ENCODE data around the gene ERP29. TPM values are rescaled to one million over a fixed set of nuclear protein-coding genes. Genes with fewer than 3 reads are reported as not detected.
"Not testable (repeated sequence)": the region's sequence is repeated elsewhere in the genome, so short reads cannot be mapped to it uniquely, and the experiment has no call there.

ERP29 gene
- 39.0 and 43.3 TPM in 2 replicates for total RNA-seq
- polyA plus RNA-seq (2012) = 76.6 TPM

DNA sequence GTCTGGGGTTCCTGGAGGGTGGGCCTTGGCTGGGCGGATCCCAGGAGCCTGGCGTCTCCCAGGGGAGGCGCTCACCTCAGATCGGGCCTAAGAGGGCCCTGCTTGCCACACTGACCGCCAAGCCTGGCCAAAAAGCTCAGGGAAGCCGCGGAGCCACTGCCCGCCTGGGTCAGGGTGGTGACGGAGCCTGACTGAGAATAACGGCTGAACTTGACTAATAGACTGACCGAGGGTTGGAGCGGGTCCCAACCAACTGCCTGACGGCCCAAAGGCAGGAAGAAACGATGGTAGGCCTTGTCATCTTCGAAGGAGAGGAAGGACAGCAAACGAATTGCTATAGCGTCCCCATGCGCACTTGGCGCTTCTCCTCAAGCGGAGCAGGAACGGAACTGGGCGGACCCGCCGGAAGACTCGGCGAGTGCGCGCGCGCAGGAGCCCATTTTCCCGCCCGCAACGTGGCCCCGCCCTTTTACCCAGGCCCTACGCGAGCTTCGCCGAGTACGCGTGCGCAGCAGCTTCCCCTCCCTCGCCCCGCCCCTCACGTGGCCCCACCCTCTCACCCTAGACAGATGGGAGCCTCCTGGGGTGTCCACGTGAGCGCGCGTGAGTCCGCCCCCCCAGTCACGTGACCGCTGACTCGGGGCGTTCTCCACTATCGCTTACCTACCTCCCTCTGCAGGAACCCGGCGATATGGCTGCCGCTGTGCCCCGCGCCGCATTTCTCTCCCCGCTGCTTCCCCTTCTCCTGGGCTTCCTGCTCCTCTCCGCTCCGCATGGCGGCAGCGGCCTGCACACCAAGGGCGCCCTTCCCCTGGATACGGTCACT lies at the start of gene ERP29, which contains the start of gene TMEM116:
Gene ERP29 (plus strand): TSS at position 652 of the 826 bp plus-strand sequence. CDS start 40 bp downstream, at position 692.
Gene TMEM116 (minus strand): TSS at position 391 of the 826 bp plus-strand sequence. CDS start 7,895 bp downstream, outside the sequence.
- DNase-seq (ENCODE audit: low read depth) = peak; percentile 99

DNA sequence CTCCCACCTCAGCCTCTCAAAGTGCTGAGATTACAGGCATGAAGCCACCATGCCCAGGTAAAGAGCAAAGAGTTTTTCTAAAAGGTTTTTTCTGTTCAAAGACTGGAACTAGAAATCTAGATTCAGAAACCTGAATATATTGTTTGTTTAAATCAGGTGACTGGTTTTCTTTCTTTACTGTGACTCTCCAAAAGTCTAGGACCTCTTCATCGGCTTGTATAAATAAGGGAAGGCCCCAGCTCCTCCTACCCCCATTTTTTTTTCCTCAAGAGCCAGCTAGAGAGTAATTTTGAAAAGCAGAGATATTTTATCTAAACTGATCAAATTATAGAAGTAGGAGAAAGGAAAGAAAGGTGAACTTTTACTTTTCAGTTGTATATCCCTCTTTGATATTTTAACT lies 48.3 kb upstream of the ERP29 start:
- no peak for DNase-seq (ENCODE audit: low read depth)

DNA sequence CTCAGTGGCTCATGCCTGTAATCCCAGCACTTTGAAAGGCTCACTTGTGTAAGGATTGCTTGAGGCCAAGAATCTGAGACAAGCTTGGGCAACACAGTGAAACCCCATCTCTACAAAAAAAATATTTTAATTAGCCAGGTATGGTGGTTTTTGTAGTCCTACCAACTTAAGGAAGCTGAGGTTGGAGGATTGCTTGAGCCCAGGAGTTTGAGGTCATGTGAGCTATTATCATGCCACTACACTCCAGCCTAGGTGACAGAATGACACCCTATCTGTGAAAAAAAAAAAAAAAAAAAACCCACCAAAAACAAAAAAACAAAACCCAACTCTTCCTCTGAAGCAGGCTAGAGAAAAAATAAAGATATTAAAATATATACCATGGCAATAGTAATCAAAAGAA lies 41.4 kb upstream of the ERP29 start:
- DNase-seq (ENCODE audit: low read depth) = no peak

DNA sequence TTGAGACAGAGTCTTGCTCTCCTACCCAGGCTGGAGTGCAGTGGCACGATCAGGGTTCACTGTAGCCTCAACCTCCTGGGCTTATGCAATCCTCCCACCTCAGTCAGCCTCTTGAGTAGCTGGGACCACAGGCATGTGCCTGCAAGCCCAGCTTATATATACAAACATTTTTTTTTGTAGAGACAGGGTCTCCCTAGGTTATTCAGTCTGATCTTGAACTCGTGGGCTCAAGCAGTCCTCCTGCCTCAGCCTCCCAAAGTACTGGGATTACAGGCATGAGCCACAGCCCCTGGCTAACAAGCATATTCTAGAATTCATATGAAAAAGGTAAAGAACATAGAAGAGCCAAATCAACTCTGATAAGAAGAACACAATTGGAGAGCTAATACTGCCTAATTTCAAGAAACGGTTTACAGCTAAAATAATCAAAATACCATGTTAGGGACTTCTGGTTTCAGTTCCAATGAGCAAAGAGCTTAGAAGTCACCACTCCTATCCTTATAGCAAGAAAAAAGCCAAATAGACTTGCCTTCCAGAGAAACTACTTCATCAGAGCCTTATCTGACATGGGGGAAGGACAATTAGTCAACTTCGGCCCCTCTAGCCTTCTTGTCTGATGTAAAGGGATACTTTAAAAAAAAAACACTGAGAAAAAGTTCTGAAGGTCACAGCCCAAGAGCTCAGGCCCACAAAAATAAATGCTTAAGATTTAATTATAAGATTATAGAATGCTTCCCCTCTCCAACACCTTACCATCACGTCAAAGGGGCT lies 37.9 kb upstream of the ERP29 start:
- no peak for DNase-seq (ENCODE audit: low read depth)

DNA sequence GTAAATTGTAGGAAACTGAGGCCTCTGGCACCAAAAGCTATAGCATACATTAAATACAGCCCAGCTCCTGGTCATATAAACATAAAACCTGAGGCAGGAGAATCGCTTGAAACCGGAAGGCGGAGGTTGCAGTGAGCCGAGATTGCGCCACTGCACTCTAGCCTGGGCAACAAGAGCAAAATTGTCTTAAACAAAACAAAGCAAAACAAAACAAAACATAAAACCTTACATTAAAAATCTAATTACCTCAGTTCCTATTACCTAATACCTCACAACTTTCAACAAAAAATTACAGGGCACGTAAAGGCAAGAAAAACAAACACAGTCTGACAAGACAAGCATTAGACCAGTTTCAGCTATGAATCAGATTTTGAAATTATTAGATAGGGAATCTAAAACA lies 36.9 kb upstream of the ERP29 start:
- DNase-seq (ENCODE audit: low read depth) = no peak

DNA sequence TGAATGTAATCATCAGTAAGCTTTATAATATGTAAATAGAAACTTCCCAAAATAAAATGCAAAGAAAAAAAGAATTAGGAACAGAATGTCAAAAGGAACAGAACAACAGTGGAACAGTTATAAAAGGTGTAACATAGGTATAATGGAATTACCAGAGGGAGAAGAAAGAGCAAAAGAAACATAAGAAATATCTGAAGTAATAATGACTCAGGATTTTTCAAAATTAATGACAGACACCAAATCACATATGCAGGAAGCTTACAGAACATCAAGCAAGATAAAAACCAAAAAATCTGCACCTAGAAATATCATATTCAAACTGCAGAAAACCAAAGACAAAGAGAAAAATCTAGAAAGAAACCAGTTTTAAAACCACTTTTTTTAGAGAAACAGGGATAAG lies 36.4 kb upstream of the ERP29 start:
- DNase-seq (ENCODE audit: low read depth) = no peak

DNA sequence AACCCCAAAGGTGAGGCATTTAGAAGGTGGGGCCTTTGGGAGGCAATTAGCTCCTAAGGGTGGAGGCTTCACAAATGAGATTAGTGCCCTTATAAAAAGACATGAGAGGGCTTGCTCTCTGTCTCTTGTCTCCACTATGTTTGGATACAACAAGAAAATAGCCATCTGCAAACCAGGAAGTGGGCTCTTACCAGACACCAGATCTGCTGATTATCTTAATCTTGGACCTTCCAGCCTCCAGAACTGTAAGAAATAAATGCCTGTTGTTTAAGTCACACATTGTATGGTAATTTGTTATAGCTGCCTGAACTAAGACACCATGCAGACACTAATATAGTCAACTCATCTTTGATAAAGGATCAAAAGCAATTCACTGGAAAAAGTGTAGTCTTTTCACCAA lies 34.7 kb upstream of the ERP29 start:
- no peak for DNase-seq (ENCODE audit: low read depth)

DNA sequence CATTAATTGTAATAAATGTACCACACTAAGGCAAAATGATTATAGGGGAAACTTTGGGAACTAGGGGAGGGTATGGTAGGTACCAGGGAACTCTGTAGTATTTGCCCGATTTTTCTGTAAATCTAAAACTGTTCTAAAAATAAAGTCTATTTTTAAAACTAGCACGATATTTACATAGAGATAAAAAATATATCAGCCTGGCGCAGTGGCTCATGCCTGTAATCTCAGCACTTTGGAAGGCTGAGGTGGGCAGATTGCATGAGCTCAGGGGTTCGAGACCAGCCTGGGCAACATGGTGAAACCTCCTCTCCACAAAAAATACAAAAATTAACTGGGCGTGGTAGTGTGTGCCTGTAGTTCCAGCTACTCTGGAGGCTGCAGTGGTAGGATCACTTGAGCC lies 32.6 kb upstream of the ERP29 start:
- no peak for DNase-seq (ENCODE audit: low read depth)

DNA sequence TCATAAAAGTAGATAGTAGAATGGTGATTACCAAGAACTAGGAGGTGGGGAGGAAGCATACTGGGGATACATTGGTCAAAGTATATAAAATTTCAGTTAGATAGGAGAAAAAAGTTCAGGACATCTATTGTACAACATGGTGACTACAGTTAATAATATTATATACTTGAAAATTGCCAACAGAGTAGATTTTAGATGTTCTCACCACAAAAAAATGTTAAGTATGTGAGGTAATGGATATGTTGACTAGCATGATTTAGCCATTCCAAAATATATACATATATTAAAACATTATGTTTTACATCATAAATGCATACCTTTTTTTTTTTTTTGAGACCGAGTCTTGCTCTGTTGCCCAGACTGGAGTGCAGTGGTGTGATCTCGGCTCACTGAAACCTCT lies 31.2 kb upstream of the ERP29 start:
- DNase-seq (ENCODE audit: low read depth) = no peak

DNA sequence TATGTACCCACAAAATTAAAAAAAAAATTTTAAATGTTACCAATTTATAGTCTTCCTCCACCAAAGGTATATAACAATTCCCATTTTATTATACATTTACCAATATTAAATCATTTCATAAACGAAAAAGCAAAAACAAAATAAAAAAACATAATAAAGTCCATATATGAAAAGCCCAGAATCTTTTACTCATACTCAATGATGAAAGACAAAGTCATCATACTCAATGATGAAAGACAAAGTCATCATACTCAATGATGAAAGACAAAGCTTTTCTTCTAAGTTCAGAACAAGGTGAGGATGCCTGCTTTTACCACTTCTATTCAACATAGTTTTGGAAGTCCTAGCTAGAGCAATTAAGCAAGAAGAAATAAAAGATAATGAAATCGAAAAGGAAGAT lies 28.4 kb upstream of the ERP29 start:
- no peak for DNase-seq (ENCODE audit: low read depth)

DNA sequence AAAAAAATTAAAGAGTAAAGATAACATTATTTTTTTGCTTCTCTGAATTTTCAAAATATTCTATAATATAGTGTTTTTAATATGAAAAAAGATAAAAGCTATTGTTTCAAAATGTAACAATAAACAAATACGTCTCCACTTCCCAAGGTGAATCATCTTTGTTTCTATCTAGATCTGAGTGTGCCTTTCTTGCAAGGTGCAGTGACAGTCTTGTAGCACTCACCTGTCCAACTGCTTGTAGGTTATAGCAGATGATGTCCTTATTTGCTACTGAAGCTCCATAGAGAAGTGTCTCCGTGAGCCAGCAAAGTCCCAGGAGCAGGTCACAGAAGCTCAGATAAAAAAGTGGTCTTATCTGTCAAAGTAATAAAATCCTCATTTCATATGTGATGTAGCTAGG lies 21.7 kb upstream of the ERP29 start:
- DNase-seq (ENCODE audit: low read depth) = no peak

DNA sequence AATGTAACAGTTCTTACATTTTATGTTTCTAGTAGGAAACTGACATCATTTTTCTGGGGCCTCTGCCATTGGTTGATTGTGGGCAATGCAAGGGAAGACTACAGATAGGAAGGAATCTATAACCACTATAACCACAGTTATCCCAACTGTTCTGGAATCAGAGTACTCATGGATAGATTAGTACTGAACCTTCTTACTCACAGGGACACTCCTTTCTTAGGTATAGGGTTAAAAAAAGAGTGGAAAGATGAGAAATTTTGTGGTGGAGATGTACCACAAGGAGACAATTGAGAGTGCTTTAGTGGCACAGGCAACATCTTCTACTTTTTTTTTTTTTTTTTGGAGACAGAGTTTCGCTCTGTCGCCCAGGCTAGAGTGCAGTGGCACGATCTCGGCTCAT lies 21.3 kb upstream of the ERP29 start:
- DNase-seq (ENCODE audit: low read depth) = peak; percentile 44

DNA sequence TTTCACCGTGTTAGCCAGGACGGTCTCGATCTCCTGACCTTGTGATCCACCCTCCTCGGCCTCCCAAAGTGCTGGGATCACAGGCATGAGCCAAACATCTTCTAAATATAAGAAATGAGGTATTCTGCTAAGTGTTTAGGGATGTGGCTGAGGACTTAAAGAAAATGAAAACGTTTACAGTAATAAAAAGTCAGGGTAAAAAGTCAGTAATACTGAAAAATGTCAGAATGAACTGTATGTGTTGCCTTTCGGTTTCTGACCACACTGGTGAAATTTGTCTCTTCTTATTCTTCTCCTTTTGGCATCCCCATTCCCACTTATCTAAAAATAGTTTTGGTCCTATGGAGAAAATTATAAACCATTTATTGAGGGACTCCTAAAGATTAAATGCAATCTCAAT lies 20.8 kb upstream of the ERP29 start:
- DNase-seq (ENCODE audit: low read depth) = no peak

DNA sequence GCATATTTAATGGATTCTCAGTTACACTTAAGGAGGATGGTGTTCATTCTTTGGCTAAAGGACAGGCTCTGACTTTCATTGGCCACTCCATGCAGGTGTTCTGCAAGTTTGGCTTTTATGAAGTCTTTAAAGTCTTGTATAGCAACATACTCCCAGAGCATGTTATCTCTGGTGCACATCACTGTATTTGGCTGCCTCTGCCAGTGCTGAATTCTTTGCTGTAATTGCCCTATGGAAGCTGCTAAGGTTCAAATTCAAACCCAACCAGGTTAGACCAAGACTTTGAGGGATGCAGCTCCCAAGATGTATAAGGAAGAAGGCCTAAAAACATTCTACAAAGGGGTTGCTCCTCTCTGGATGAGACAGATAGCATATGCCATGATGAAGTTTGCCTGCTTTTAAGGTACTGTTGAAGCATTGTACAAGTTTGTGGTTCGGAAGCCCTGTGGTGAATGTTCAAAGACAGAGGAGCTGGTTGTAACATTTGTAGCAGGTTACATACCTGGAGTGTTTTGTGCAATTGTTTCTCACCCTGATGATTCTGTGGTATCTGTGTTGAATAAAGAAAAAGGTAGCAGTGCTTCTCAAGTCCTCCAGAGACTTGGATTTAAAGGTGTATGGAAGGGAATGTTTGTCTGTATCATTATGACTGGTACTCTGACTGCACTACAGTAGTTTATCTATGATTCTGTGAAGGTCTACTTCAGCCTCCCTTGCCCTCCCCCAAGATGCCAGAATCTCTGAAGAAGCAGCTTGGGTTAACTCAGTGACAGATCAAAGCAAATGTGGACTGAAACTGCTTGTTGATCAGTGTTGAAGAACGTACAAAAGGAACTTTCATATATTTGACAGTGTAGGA lies 19.7 kb upstream of the ERP29 start:
- DNase-seq (ENCODE audit: low read depth) = no peak

DNA sequence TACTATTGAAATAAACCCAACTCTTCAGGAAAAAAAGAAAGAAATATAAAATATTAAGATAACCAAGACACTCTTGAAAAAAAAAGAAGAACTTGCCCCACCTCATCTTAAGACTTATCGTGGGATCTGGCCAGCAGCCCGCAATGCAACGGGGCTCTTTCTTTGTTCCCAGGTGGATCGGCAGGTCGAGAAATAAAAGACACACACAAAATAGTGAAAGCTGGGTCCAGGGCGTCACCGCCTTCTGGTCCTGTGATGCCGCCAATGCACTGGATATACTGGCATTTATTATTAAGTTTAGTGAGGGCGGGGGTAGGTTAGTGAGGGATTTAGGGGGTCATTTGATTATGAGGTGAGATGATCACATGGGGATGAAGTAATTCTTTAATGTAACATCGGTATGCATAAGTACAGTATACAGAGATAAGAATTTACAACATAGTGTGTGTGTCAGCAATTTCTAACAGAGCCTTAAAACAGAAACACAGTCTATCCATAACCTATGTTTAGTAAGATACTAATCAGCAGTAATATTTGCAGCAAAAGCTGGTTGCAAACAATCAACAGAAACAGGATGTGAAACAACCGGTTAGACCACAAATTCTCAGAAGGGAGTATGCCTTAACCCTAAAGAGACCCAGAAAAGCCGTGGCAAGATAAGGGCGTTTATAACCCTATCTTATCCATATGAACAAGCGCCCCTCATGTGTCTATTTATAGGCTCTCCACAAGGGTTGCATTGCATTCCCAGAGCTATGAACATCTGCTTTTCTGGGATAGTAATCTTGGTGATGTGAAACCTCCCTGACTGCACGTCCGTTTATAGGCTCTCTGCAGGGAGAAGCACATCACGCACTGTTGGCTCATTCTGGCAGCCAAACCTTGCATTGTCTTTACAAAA lies 18.8 kb upstream of the ERP29 start:
- DNase-seq (ENCODE audit: low read depth) = not testable (repeated sequence)

DNA sequence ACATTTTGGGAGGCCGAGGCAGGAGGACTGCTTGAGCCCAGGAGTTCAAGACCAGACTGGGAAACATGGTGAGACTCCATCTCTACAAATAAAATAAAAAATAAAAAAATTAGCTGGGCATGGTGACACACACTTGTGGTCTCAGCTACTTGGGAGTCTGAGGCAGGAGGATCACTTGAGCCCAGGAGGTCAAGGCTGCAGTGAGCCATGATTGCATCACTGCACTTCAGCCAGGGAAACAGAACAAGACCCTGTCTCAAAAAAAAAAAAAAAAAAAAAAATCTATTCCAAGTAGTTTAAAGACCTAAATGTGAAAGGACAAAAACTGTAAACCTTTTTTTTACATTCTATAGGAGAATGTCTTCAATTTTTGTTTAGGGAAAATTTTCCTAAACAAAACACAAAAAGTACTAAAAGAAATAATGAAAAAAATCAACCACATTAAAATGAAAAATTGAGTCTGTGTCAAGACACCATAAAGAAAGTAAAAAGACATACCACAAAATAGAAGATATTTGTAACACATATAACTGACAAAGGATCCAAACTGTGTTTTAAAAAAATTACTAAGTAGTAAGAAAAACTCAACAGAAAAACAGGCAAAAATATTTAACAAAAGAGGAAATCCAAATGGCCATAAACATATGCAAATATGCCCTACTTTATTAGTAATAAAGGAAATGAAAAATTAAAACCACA lies 17.3 kb upstream of the ERP29 start:
- DNase-seq (ENCODE audit: low read depth) = no peak

DNA sequence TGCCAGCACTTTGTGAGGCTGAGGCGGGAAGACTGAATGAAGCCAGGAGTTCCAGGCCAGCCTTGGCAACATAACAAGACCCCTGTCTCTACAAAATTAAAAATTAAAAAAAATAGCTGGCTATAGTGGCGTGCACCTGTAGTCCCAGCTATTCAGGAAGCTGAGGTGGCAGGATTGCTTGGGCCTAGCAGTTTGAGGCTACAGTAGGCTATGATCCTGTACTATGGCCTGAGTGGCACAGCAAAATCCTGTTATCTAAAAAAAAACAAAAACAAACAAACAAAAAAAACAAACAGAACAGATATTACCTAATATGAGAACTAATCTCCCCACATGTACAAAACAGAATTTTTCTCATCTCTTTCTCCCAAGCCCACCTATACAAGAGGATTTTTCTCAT lies 15.9 kb upstream of the ERP29 start:
- no peak for DNase-seq (ENCODE audit: low read depth)

DNA sequence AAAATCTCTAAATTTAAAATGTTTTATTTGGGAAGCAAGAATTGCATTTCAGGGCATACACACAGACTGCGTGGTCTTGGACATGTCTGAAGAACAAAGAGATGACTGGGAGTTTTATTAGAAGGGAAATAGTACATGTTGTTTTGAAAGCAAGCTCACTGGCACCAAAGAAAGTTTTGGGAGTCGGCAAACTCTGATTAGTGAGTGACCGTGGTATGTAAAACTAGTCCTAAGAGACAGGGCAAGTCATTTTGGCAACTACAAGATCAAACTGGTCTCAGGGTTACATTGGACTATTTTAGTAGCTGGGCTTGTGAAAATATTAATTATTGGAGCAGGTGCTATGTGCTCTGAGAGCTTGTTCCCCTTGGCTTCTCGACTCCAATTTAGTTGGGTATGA lies 15.2 kb upstream of the ERP29 start:
- no peak for DNase-seq (ENCODE audit: low read depth)

DNA sequence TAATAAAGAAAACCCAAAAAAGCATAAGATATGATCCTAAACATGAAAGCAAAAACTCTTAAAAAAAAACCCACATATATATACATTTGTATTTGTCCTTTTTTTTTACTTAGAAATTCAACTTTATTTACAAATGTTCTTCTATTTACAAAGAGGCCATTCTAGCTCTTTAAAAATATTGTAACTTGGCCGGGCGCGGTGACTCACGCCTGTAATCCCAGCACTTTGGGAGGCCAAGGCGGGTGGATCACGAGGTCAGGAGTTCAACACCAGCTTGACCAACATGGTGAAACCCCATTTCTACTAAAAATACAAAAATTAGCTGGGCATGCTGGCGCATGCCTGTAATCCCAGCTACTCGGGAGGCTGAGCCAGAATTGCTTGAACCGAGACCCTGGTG lies 14.1 kb upstream of the ERP29 start:
- not testable (repeated sequence) for DNase-seq (ENCODE audit: low read depth)

DNA sequence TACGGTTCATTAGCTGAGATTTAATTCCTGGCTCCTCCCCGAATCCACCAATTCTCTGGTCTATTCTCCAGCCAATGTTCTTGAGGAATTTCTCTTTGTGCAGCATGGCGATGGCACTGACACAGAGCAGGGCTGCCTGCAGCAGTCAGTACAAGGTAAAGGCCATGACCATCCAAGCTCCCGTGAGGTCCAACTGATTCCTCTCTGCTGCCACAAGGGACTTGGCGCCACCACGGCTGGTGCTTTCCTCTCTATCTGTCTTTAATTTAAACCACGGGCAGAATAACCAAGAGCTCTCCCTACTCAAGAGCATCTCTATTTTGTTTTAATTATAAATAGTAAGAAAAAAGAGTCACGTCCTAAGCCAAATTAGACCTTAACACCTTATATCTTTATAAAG lies 12.4 kb upstream of the ERP29 start:
- DNase-seq (ENCODE audit: low read depth) = no peak

Data from myocyte (in vitro differentiated cells).